Stimulated activated CD4-positive, alpha-beta T cell treated with anti-CD3 and anti-CD28 coated beads, Interleukin-15, amount 100 ng/mL, for 24 hours (primary cell): ENCODE measurements around the gene CCL21.

Experiments used
- DNase-seq: peaks from one replicate; pipeline ENCODE4 v3.0.0-alpha.2; 2020

CCL21 gene

GRCh38 chr9:34701769-34702736 lies 7.9 kb downstream of the CCL21 start:
- peak; percentile 90 for DNase-seq

- peak; percentile 86 for DNase-seq
Measured at GRCh38 chr9:34701023-34701768, 8.7 kb downstream of the CCL21 start.

- DNase-seq = no peak
Measured at GRCh38 chr9:34694811-34695210, 15.1 kb downstream of the CCL21 start.

- DNase-seq = no peak
Measured at GRCh38 chr9:34693560-34693959, 16.4 kb downstream of the CCL21 start.

GRCh38 chr9:34691936-34692315 lies 18.0 kb downstream of the CCL21 start:
- no peak for DNase-seq

- no peak for DNase-seq
Measured at GRCh38 chr9:34690983-34691935, 18.7 kb downstream of the CCL21 start, which contains the start of gene CCL19. Gene CCL19, minus strand, starts transcription at chr9:34691276. Its CDS starts 137 bp downstream, at chr9:34691139.

- no peak for DNase-seq
Measured at GRCh38 chr9:34689512-34689911, 20.4 kb downstream of the CCL21 start.

- DNase-seq = no peak
Measured at GRCh38 chr9:34689116-34689470, 20.8 kb downstream of the CCL21 start.

- no peak for DNase-seq
Measured at GRCh38 chr9:34688329-34689115, 21.4 kb downstream of the CCL21 start.

GRCh38 chr9:34687276-34688030 lies 22.5 kb downstream of the CCL21 start:
- DNase-seq = no peak

- DNase-seq = no peak
Measured at GRCh38 chr9:34686732-34687131, 23.2 kb downstream of the CCL21 start.

- DNase-seq = no peak
Measured at GRCh38 chr9:34686231-34686630, 23.7 kb downstream of the CCL21 start.

- no peak for DNase-seq
Measured at GRCh38 chr9:34685591-34685990, 24.3 kb downstream of the CCL21 start.

- no peak for DNase-seq
Measured at GRCh38 chr9:34684816-34685215, 25.1 kb downstream of the CCL21 start.

- DNase-seq = peak; percentile 48
Measured at GRCh38 chr9:34684145-34684544, 25.8 kb downstream of the CCL21 start.

GRCh38 chr9:34675869-34676268 lies 34.1 kb downstream of the CCL21 start:
- no peak for DNase-seq

- peak; percentile 79 for DNase-seq
Measured at GRCh38 chr9:34675048-34675714, 34.8 kb downstream of the CCL21 start.

- DNase-seq = no peak
Measured at GRCh38 chr9:34674440-34674839, 35.5 kb downstream of the CCL21 start.

- no peak for DNase-seq
Measured at GRCh38 chr9:34671307-34671706, 38.6 kb downstream of the CCL21 start.

- no peak for DNase-seq
Measured at GRCh38 chr9:34669809-34670562, 40.0 kb downstream of the CCL21 start.
